Neural progenitor cell (in vitro differentiated cells): ENCODE measurements around the gene PKP3. TPM values are rescaled to one million over a fixed set of nuclear protein-coding genes. Genes with fewer than 3 reads are reported as not detected.

ENCODE experiments used
- DNase-seq: peaks from one replicate; pipeline ENCODE4 v3.0.0-alpha.2; 2016; ENCODE audit warnings: low spot score
- H2AFZ ChIP-seq: fragments of 200-600 bp; sonication (generic); replicated peaks from 2 replicates; pipeline ENCODE4 v1.6.1; 2016; ENCODE audit warnings: antibody characterized with exemption
- H3F3A ChIP-seq: fragments of 200-600 bp; sonication (generic); 2 replicates; pipeline ENCODE4 v1.6.1; 2016; ENCODE audit warnings: antibody characterized with exemption, low read depth
- H3K27ac ChIP-seq: fragments of 200-600 bp; sonication (generic); 2 replicates; pipeline ENCODE4 v1.5.1; 2016; ENCODE audit warnings: mild to moderate bottlenecking
- H3K27me3 ChIP-seq: fragments of 200-600 bp; sonication (generic); 2 replicates; pipeline ENCODE4 v1.6.1; 2016; ENCODE audit warnings: mild to moderate bottlenecking, moderate library complexity
- H3K36me3 ChIP-seq: fragments of 200-600 bp; sonication (generic); 2 replicates; pipeline ENCODE4 v1.5.1; 2016
- H3K4me1 ChIP-seq: fragments of 200-600 bp; sonication (generic); 2 replicates; pipeline ENCODE4 v1.6.1; 2016; ENCODE audit warnings: mixed run types
- H3K4me2 ChIP-seq: fragments of 200-600 bp; sonication (generic); 2 replicates; pipeline ENCODE4 v1.6.1; 2016
- H3K4me3 ChIP-seq: fragments of 200-600 bp; sonication (generic); 2 replicates; pipeline ENCODE4 v1.5.1; 2016
- H3K79me2 ChIP-seq: fragments of 200-600 bp; sonication (generic); 2 replicates; pipeline ENCODE4 v1.6.1; 2016; ENCODE audit warnings: low read depth
- H3K9ac ChIP-seq: fragments of 200-600 bp; sonication (generic); 2 replicates; pipeline ENCODE4 v1.6.1; 2016
- H3K9me3 ChIP-seq: fragments of 200-600 bp; sonication (generic); 2 replicates; pipeline ENCODE4 v1.5.1; 2016; ENCODE audit warnings: low read depth
- H4K20me1 ChIP-seq: fragments of 200-600 bp; sonication (generic); 2 replicates; pipeline ENCODE4 v1.6.1; 2016; ENCODE audit warnings: low read depth
- H3K27ac Mint-ChIP-seq: 3 replicates; pipeline ENCODE4 v1.8.0; 2021; ENCODE audit warnings: mixed read lengths
- H3K27me3 Mint-ChIP-seq: 2 replicates; pipeline ENCODE4 v1.8.0; 2022; ENCODE audit warnings: low read depth, mild to moderate bottlenecking, inconsistent platforms, moderate library complexity, mixed read lengths; ENCODE audit not compliant: insufficient read depth
- H3K36me3 Mint-ChIP-seq: 3 replicates; pipeline ENCODE4 v1.8.0; 2021; ENCODE audit warnings: mixed read lengths
- H3K4me1 Mint-ChIP-seq: 3 replicates; pipeline ENCODE4 v1.8.0; 2021; ENCODE audit warnings: mixed read lengths
- H3K4me3 Mint-ChIP-seq: 3 replicates; pipeline ENCODE4 v1.8.0; 2021; ENCODE audit warnings: mild to moderate bottlenecking, moderate library complexity, mixed read lengths
- H3K9me3 Mint-ChIP-seq: 3 replicates; pipeline ENCODE4 v1.8.0; 2020; ENCODE audit warnings: mixed read lengths
- CTCF ChIP-seq: fragments of 200-600 bp; sonication (generic); IDR thresholded peaks from 2 replicates; pipeline ENCODE4 v1.5.1; 2017; ENCODE audit warnings: antibody characterized with exemption, mild to moderate bottlenecking
- EZH2 ChIP-seq: fragments of 200-600 bp; sonication (generic); IDR thresholded peaks from 2 replicates; pipeline ENCODE4 v1.6.1; 2017; ENCODE audit warnings: antibody characterized with exemption, mild to moderate bottlenecking, moderate library complexity
- EZH2phosphoT487 ChIP-seq: fragments of 200-600 bp; sonication (generic); IDR thresholded peaks from 2 replicates; pipeline ENCODE4 v1.6.1; 2017; ENCODE audit warnings: antibody characterized with exemption
- total RNA-seq: library from RNA; depleted of rRNA; stranded (reverse); fragments of >200 nt; gene quantifications from 2 replicates; pipeline ENCODE4 v1.2.3, GENCODE V29; 2015; ENCODE audit warnings: low replicate concordance

The PKP3 gene
- total RNA-seq, 1 donor from 2014 or later, result 8.5 TPM

- Mint-ChIP-seq H3K4me3 (peak overlapping the region; percentile 38), H3K36me3 (peaks cover 27% of the 10 kb centered on the region), H3K9me3 (peaks cover 3% of the 10 kb centered on the region), H3K4me1 (peaks cover 18% of the 10 kb centered on the region), H3K27me3 (peaks cover 13% of the 10 kb centered on the region), H3K27ac (peak overlapping the region; percentile 57)
- no peak for DNase-seq
- no peaks in the 10 kb centered on the region for H3K9me3 ChIP-seq
- no peak overlapping the region for H3K9ac ChIP-seq
- peaks cover 10% of the 10 kb centered on the region for H3K4me1 ChIP-seq
- no peaks in the 10 kb centered on the region for H3K36me3 ChIP-seq
- TF ChIP-seq EZH2 (no peak), EZH2phosphoT487 (no peak), CTCF (no peak)
- no peak overlapping the region for H3K4me2 ChIP-seq
- H4K20me1 ChIP-seq, result peaks cover 15% of the 10 kb centered on the region
- no peaks in the 10 kb centered on the region for H3K27me3 ChIP-seq
- H3K4me3 ChIP-seq, result no peak overlapping the region
- peaks cover 10% of the 10 kb centered on the region for H3F3A ChIP-seq
- no peak overlapping the region for H3K27ac ChIP-seq
- peaks cover 16% of the 10 kb centered on the region for H3K79me2 ChIP-seq
- H2AFZ ChIP-seq, result no peak overlapping the region
Measured at GRCh38 chr11:373716-374551, 20.1 kb upstream of the PKP3 start.

- Histone ChIP-seq H2AFZ (no peak overlapping the region), H3K27me3 (no peaks in the 10 kb centered on the region), H3K4me3 (no peak overlapping the region), H3K27ac (no peak overlapping the region), H3F3A (peaks cover 7% of the 10 kb centered on the region), H4K20me1 (peaks cover 13% of the 10 kb centered on the region), H3K4me1 (peaks cover 7% of the 10 kb centered on the region), H3K36me3 (no peaks in the 10 kb centered on the region), H3K9ac (no peak overlapping the region), H3K79me2 (peaks cover 12% of the 10 kb centered on the region), H3K4me2 (no peak overlapping the region), H3K9me3 (no peaks in the 10 kb centered on the region)
- TF ChIP-seq EZH2phosphoT487 (no peak), CTCF (no peak), EZH2 (no peak)
- DNase-seq, result no peak
- Mint-ChIP-seq H3K4me1 (peaks cover 14% of the 10 kb centered on the region), H3K27ac (no peak overlapping the region), H3K4me3 (no peak overlapping the region), H3K9me3 (peaks cover 3% of the 10 kb centered on the region), H3K27me3 (peaks cover 12% of the 10 kb centered on the region), H3K36me3 (peaks cover 28% of the 10 kb centered on the region)
Measured at GRCh38 chr11:375065-376025, 18.7 kb upstream of the PKP3 start.

- Mint-ChIP-seq H3K36me3 (peaks cover 24% of the 10 kb centered on the region), H3K27me3 (peaks cover 8% of the 10 kb centered on the region), H3K9me3 (peaks cover 3% of the 10 kb centered on the region), H3K27ac (no peak overlapping the region), H3K4me1 (peaks cover 6% of the 10 kb centered on the region), H3K4me3 (no peak overlapping the region)
- Histone ChIP-seq H3K4me3 (no peak overlapping the region), H3K79me2 (no peaks in the 10 kb centered on the region), H3K4me2 (no peak overlapping the region), H3K27ac (no peak overlapping the region), H3K9ac (no peak overlapping the region), H3K4me1 (no peaks in the 10 kb centered on the region), H3F3A (no peaks in the 10 kb centered on the region), H2AFZ (no peak overlapping the region), H4K20me1 (no peaks in the 10 kb centered on the region), H3K27me3 (no peaks in the 10 kb centered on the region), H3K36me3 (no peaks in the 10 kb centered on the region), H3K9me3 (no peaks in the 10 kb centered on the region)
- DNase-seq, result no peak
- TF ChIP-seq CTCF (no peak), EZH2 (no peak), EZH2phosphoT487 (no peak)
Measured at GRCh38 chr11:376531-377173, 17.4 kb upstream of the PKP3 start.
